ENCODE results near the gene KEL.

The KEL gene

GRCh38 chr7:142960955-142961512, 1.1 kb downstream of the KEL start:
- no peak for DNase-seq (ENCODE audit: low read depth)

- no peak for DNase-seq (ENCODE audit: low read depth)
Measured at GRCh38 chr7:142959202-142959601, 3.0 kb downstream of the KEL start.

- DNase-seq (ENCODE audit: low read depth) = no peak
Measured at GRCh38 chr7:142957723-142958122, 4.4 kb downstream of the KEL start.

GRCh38 chr7:142956951-142957623, 5.1 kb downstream of the KEL start:
- no peak for DNase-seq (ENCODE audit: low read depth)

- DNase-seq (ENCODE audit: low read depth) = peak; percentile 9
Measured at GRCh38 chr7:142954680-142955268, 7.4 kb downstream of the KEL start.

- no peak for DNase-seq (ENCODE audit: low read depth)
Measured at GRCh38 chr7:142950235-142950634, 11.9 kb downstream of the KEL start.

- no peak for DNase-seq (ENCODE audit: low read depth)
Measured at GRCh38 chr7:142948603-142949002, 13.6 kb downstream of the KEL start.

- DNase-seq (ENCODE audit: low read depth) = no peak
Measured at GRCh38 chr7:142945001-142945400, 17.2 kb downstream of the KEL start.

GRCh38 chr7:142943706-142944268, 18.4 kb downstream of the KEL start:
- no peak for DNase-seq (ENCODE audit: low read depth)

GRCh38 chr7:142942746-142943145, 19.4 kb downstream of the KEL start:
- DNase-seq (ENCODE audit: low read depth) = no peak

- DNase-seq (ENCODE audit: low read depth) = no peak
Measured at GRCh38 chr7:142941541-142941940, 20.6 kb downstream of the KEL start.

- no peak for DNase-seq (ENCODE audit: low read depth)
Measured at GRCh38 chr7:142940966-142941535, 21.1 kb downstream of the KEL start.

- DNase-seq (ENCODE audit: low read depth) = no peak
Measured at GRCh38 chr7:142939226-142939910, 22.8 kb downstream of the KEL start, which contains the start of gene LLCFC1. Gene LLCFC1, plus strand, starts transcription at chr7:142939484. Its CDS starts 138 bp downstream, at chr7:142939622.

- no peak for DNase-seq (ENCODE audit: low read depth)
Measured at GRCh38 chr7:142938611-142939010, 23.6 kb downstream of the KEL start.

GRCh38 chr7:142935941-142936565, 26.1 kb downstream of the KEL start:
- DNase-seq (ENCODE audit: low read depth) = no peak

GRCh38 chr7:142934056-142934455, 28.1 kb downstream of the KEL start:
- DNase-seq (ENCODE audit: low read depth) = no peak

GRCh38 chr7:142933624-142934023, 28.5 kb downstream of the KEL start, which contains the start of gene TRPV5:
Gene TRPV5, minus strand, starts transcription at chr7:142933746. Its CDS starts 287 bp downstream, at chr7:142933459.
- no peak for DNase-seq (ENCODE audit: low read depth)

GRCh38 chr7:142933092-142933475, 29.1 kb downstream of the KEL start:
- no peak for DNase-seq (ENCODE audit: low read depth)

- DNase-seq (ENCODE audit: low read depth) = no peak
Measured at GRCh38 chr7:142932386-142933091, 29.6 kb downstream of the KEL start.

GRCh38 chr7:142930126-142930730, 31.9 kb downstream of the KEL start:
- DNase-seq (ENCODE audit: low read depth) = no peak

- no peak for DNase-seq (ENCODE audit: low read depth)
Measured at GRCh38 chr7:142927949-142928348, 34.2 kb downstream of the KEL start.

Measured in CMK (cell line).